Peyer's patch (tissue), 4 donors: ENCODE results near the gene RFX6.

Experiments used
- POLR2A ChIP-seq, 2 donors: fragments of 450-650 bp; IDR thresholded peaks; one replicate each; pipeline ENCODE4 v1.5.1; 2017; ENCODE audit warnings: antibody characterized with exemption in 2 of 2, mild to moderate bottlenecking in 2 of 2, moderate library complexity in 2 of 2
- TF ChIP-seq, protein P1 (sequence below), 6 experiments: fragments of 450-650 bp in 4 of 6; fragments of 200-600 bp in 2 of 6; sonication (generic) in 1 of 6; IDR thresholded peaks; one replicate each; pipeline ENCODE4 v1.5.1; 2017 to 2019; ENCODE audit warnings: antibody characterized with exemption in 6 of 6, mild to moderate bottlenecking in 3 of 6, moderate library complexity in 1 of 6

DNA sequence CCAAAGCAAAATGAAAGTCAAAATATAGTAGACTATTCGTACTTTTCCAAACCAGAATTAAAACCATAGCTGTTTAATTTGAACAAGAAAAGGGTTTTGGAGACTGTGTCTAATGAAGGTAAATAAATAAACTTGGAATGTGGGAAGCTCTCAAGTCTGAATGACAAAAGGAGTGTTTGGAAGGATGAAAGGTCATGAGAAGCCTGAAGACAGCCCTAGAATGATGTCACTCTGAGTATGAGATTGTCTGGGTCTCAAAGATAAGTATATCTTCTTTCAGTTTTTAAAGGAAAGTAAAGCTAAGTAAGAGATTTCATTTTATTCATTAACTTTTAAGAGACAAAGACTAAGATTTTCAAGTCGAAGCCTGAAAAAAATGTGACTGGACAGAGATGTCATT, 72.9 kb downstream of the RFX6 start:
- TF ChIP-seq, protein P1, sequence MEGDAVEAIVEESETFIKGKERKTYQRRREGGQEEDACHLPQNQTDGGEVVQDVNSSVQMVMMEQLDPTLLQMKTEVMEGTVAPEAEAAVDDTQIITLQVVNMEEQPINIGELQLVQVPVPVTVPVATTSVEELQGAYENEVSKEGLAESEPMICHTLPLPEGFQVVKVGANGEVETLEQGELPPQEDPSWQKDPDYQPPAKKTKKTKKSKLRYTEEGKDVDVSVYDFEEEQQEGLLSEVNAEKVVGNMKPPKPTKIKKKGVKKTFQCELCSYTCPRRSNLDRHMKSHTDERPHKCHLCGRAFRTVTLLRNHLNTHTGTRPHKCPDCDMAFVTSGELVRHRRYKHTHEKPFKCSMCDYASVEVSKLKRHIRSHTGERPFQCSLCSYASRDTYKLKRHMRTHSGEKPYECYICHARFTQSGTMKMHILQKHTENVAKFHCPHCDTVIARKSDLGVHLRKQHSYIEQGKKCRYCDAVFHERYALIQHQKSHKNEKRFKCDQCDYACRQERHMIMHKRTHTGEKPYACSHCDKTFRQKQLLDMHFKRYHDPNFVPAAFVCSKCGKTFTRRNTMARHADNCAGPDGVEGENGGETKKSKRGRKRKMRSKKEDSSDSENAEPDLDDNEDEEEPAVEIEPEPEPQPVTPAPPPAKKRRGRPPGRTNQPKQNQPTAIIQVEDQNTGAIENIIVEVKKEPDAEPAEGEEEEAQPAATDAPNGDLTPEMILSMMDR (IDR thresholded peaks at IDR 0.05), result no peak
- TF ChIP-seq POLR2A (IDR thresholded peaks at IDR 0.05), result no peak
